Measurements from ENCODE around the gene RABGGTB. TPM values are rescaled to one million over a fixed set of nuclear protein-coding genes. Genes with fewer than 3 reads are reported as not detected.
A peak's percentile ranks its signal among the peaks of the same experiment; 100 is the strongest.

Gene RABGGTB
- total RNA-seq, 1 experiment from 2014 or later = 162 TPM

GRCh38 chr1:75796376-75797272, 10.6 kb downstream of the RABGGTB start, which contains the start of gene MSH4:
TSS of gene MSH4 (plus strand) at chr1:75796882. CDS start at chr1:75796986, 104 bp downstream.
- peaks cover 30 to 68% (median 42%) of the 10 kb centered on the region in 3 experiments; a peak in 6 of 7 replicates for H3K36me3 Mint-ChIP-seq (ENCODE audit: insufficient read depth in 1 of 3, low read depth in 3 of 3)

More at GRCh38 chr1:75796376-75797272, 10.6 kb downstream of the RABGGTB start, which contains the start of gene MSH4:
- no peak within 1 kb of the TSS for H3T11ph ChIP-seq (ENCODE audit: low read length)
- H2BK5ac ChIP-seq (ENCODE audit: insufficient read length, low read length) = no peak within 1 kb of the TSS
- H3K4me1 Mint-ChIP-seq = peaks cover 0 to 7% of the 10 kb centered on the region in 2 experiments; a peak in 2 of 4 replicates
- no peak within 1 kb of the TSS for H3K18ac ChIP-seq (ENCODE audit: insufficient read length, low read depth, low read length)
- H3K9ac ChIP-seq (ENCODE audit: extremely low read depth, insufficient read length, low read length) = no peak within 1 kb of the TSS
- H3K79me2 ChIP-seq (ENCODE audit: insufficient read depth, low read length) = no peaks in the 10 kb centered on the region
- H3K27ac Mint-ChIP-seq = peak within 1 kb of the TSS; percentile 16 to 49 (median 44); a peak in 5 of 7 replicates
- no peak within 1 kb of the TSS for H3K27ac ChIP-seq (ENCODE audit: insufficient read length, low read depth, low read length)
- H2BK12ac ChIP-seq (ENCODE audit: insufficient read length, low read depth, low read length) = no peak within 1 kb of the TSS
- H2BK15ac ChIP-seq (ENCODE audit: low read depth, low read length) = no peak within 1 kb of the TSS
- H4K5ac ChIP-seq (ENCODE audit: insufficient read length, low read depth, low read length) = peak within 1 kb of the TSS; percentile 43
- H4K20me1 ChIP-seq (ENCODE audit: control insufficient read depth, insufficient read depth, insufficient read length) = no peaks in the 10 kb centered on the region
- no peaks in the 10 kb centered on the region for H3K9me3 ChIP-seq (ENCODE audit: control insufficient read depth, low read depth, low read length)
- H3K79me1 ChIP-seq (ENCODE audit: insufficient read depth, low read depth, low read length, poor library complexity, severe bottlenecking) = no peaks in the 10 kb centered on the region
- WGBS (ENCODE audit: extremely low coverage, insufficient read length, low lambda C conversion rate) = no CpG with 5 or more reads among the region's 34 CpGs
- no peaks in the 10 kb centered on the region; the same call in 1 of the 2 replicates for H3K27me3 Mint-ChIP-seq (ENCODE audit: low read depth)
- peak; percentile 66 for DNase-seq
- H3K23ac ChIP-seq (ENCODE audit: insufficient read length, low read depth, low read length) = no peak within 1 kb of the TSS
- no peak within 1 kb of the TSS for H2AK5ac ChIP-seq (ENCODE audit: insufficient read length, low read length)
- no peaks in the 10 kb centered on the region for H3K23me2 ChIP-seq (ENCODE audit: insufficient read length, low read depth, low read length, poor library complexity, severe bottlenecking)
- no peak within 1 kb of the TSS for H3K4me2 ChIP-seq (ENCODE audit: insufficient read depth, insufficient read length, low read length)
- TF ChIP-seq CTCF (conservative IDR thresholded peaks at IDR 0.05) = no peak
- H2BK20ac ChIP-seq (ENCODE audit: low read depth, low read length, poor library complexity, severe bottlenecking) = no peak within 1 kb of the TSS
- no peak within 1 kb of the TSS for H3K4me3 Mint-ChIP-seq
- no peaks in the 10 kb centered on the region for H3K4me1 ChIP-seq (ENCODE audit: insufficient read depth, low read length)
- no peak within 1 kb of the TSS for H2AFZ ChIP-seq (ENCODE audit: low read length)
- H3K9me3 Mint-ChIP-seq = no peaks in the 10 kb centered on the region
- H4K91ac ChIP-seq (ENCODE audit: insufficient read length, low read depth, low read length) = no peak within 1 kb of the TSS
- H4K8ac ChIP-seq (replicated peaks; ENCODE audit: insufficient read length, low read depth, low read length) = no peak within 1 kb of the TSS
- no peak within 1 kb of the TSS; the same call in 1 of the 2 replicates for H3K14ac ChIP-seq (ENCODE audit: insufficient read depth, low read length)
- H2BK120ac ChIP-seq (ENCODE audit: low read depth, low read length, poor library complexity, severe bottlenecking) = no peak within 1 kb of the TSS
- H3K27me3 ChIP-seq (ENCODE audit: insufficient read depth, low read length) = no peaks in the 10 kb centered on the region
- no peak within 1 kb of the TSS for H3K4ac ChIP-seq (ENCODE audit: low read depth, low read length)
- H3K56ac ChIP-seq (ENCODE audit: insufficient read length, low read depth, low read length) = no peak within 1 kb of the TSS
